ENCODE results near the gene USP20. TPM values are rescaled to one million over a fixed set of nuclear protein-coding genes. Genes with fewer than 3 reads are reported as not detected.

USP20 gene
- total and polyA plus RNA-seq, 2 donors (not counting 3 experiments of a cell fraction or from before 2014, with no cell fraction given) = 13.4 to 25.9 TPM

GRCh38 chr9:129860653-129861446, 25.6 kb downstream of the USP20 start:
- no peaks in the 10 kb centered on the region for H3K4me1 ChIP-seq (ENCODE audit: control insufficient read depth, extremely low read depth, insufficient read depth, low read length)
- H3K36me3 ChIP-seq (ENCODE audit: control insufficient read depth in 2 of 2, extremely low read depth in 1 of 2, insufficient read depth in 2 of 2, low read length in 2 of 2) = peaks cover 3 to 26% of the 10 kb centered on the region in 2 experiments
- DNase-seq (ENCODE audit: low read depth, low spot score) (no peak), FAIRE-seq (no peak)
- no peak overlapping the region for H3K9ac ChIP-seq (replicated peaks; ENCODE audit: extremely low read depth, insufficient read depth, low read length)
- intact Hi-C loops (cut with micrococcal nuclease) (no loop called here), dilution Hi-C loops (cut with MboI; ENCODE audit: extremely low pct_ligation_motif_present, low sequenced_read_pairs) (no loop called here)
- no peaks in the 10 kb centered on the region for H4K20me1 ChIP-seq (replicated peaks; ENCODE audit: control insufficient read depth, extremely low read depth, insufficient read depth, low read length)
- H3K27ac ChIP-seq (ENCODE audit: insufficient read depth, low read depth, low read length) = no peak overlapping the region
- TF ChIP-seq POLR2AphosphoS5 (IDR thresholded peaks at IDR 0.05; ENCODE audit: insufficient read depth, low read depth, low read length) = no peak
- TF ChIP-seq MAX (IDR thresholded peaks at IDR 0.05; ENCODE audit: insufficient read depth, insufficient read length) = no peak
- no peak for TF ChIP-seq POLR2A (IDR thresholded peaks at IDR 0.05; ENCODE audit: low read depth, low read length)
- no peak for TF ChIP-seq MYC (IDR thresholded peaks at IDR 0.05; ENCODE audit: low read depth, low read length)
- TF ChIP-seq GATA2 (IDR thresholded peaks at IDR 0.05; ENCODE audit: insufficient read depth, insufficient read length, low read depth, low read length) = no peak
- no peak for TF ChIP-seq FOS (IDR thresholded peaks at IDR 0.05; ENCODE audit: borderline replicate concordance, insufficient read depth, low read length)
- TF ChIP-seq JUN (IDR thresholded peaks at IDR 0.05; ENCODE audit: borderline replicate concordance, insufficient read depth, insufficient read length, low read depth) = no peak
- no peak for TF ChIP-seq EZH2 (IDR thresholded peaks at IDR 0.05; ENCODE audit: borderline replicate concordance, low read depth, low read length, severe bottlenecking)
- no peak for TF ChIP-seq CTCF (IDR thresholded peaks at IDR 0.05; ENCODE audit: extremely low read depth in 1 of 2, insufficient read depth in 1 of 2, low read depth in 1 of 2, low read length in 2 of 2)
- no peaks in the 10 kb centered on the region for H3K27me3 ChIP-seq (ENCODE audit: control insufficient read depth in 2 of 2, insufficient read depth in 2 of 2, low read length in 2 of 2)
- no peaks in the 10 kb centered on the region for H3K9me1 ChIP-seq (replicated peaks; ENCODE audit: control insufficient read depth, extremely low read depth, insufficient read depth, low read length)
- H3K4me2 ChIP-seq (ENCODE audit: insufficient read depth, low read length) = no peak overlapping the region
- no TSS peak for BruUV-seq (replicated peaks)
- H3K9me3 ChIP-seq (replicated peaks; ENCODE audit: control insufficient read depth, insufficient read depth, low read length) = no peaks in the 10 kb centered on the region
- ChIA-PET CTCF (interaction anchor here (0.7 kb wide), 1 partner anchor 9 kb away, joined by 4 read pairs; no protein-coding TSS in a partner anchor), POLR2A (interaction anchor here (0.7 kb wide), 1 partner anchor 455 kb away, joined by 4 read pairs; no protein-coding TSS in a partner anchor)
- H3K4me3 ChIP-seq (replicated peaks in 1 of 3; ENCODE audit: insufficient read depth in 1 of 3, low read depth in 1 of 3, low read length in 3 of 3) = no peak overlapping the region
- H2AFZ ChIP-seq (ENCODE audit: low read depth, low read length) = no peak overlapping the region
- no peaks in the 10 kb centered on the region for H3K79me2 ChIP-seq (ENCODE audit: control insufficient read depth, insufficient read depth, low read length)
